GM18517 (cell line): Measurements from ENCODE around the gene HHAT.

Source experiments
- ATAC-seq: cut with Tn5 transposase; IDR thresholded peaks from one replicate; pipeline ENCODE4 v1.9.1; 2021; ENCODE audit warnings: mild to moderate bottlenecking, moderate library complexity; ENCODE audit not compliant: unreplicated experiment

HHAT gene

DNA sequence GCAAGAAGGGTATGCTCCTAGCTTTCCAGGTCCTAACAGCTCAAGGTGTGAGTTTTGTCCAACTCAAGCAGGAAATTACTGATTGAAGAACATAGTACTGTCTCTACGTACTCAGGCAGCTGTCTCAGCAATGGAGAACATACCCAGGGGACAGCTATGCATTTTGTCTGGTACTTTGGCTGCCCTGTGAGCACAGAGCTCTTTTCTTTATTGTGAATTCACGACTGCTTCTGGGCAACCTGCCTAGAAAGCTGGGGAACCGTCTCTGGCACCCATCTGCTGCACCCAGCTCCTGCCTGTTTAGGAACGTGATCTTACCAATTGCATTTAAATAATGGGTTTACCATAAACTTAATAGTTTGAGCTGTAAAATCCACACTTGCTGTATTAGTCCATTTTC lies 258.1 kb downstream of the HHAT start:
- ATAC-seq: no peak

DNA sequence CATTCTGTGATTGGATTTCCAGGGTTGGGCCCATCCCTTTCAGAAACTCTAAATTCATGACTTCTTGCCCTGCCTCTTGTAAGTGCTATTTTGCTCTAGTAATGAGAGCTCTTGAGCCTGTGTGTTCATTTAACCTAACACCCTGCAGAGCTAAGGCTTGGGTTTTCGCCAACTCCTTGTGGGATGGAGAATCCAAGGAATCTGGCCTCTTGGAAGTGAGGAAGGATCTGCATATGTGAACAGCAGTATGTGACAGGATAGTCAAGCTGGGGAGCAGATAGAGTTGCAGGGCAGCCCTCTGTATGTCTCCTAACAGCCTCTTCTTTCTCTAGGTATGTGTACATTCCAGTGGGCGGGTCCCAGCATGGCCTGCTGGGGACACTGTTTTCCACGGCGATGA lies 258.9 kb downstream of the HHAT start:
- ATAC-seq: no peak

DNA sequence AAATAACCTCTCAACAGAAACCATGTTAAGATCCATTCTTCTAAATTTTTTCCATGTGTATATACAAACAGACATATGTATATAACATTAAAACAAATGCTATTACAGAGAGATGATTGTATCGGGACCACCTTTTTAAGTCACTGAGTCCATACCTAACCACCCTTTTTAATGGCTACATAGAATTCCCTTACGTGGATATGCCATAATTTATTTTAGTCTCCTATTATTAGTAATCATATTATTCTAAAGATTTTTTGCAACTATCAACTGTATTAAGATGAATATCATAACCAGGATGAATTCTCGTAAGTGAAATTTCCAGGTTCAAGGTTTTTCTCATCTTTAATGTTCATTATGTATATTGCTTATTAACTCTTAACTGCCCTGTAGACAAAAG lies 259.7 kb downstream of the HHAT start:
- ATAC-seq: no peak

DNA sequence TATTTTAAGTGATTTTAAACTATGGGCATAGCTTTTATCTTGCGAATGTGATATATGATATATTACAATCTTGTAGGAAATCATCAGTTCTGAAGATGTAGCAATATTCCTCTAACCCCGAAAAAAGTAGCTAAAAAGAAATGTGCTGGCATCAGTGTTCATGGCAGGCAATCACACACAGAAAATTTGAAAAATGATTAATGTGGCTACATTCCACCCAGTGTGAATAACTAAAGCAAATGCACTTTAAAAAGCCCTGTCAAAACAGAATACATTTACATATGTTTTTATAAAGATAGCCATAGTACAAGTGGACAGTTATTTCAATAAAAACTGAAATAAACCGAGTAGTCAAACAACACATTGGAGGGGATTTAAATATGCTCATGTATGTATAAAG lies 260.2 kb downstream of the HHAT start:
- no peak for ATAC-seq

DNA sequence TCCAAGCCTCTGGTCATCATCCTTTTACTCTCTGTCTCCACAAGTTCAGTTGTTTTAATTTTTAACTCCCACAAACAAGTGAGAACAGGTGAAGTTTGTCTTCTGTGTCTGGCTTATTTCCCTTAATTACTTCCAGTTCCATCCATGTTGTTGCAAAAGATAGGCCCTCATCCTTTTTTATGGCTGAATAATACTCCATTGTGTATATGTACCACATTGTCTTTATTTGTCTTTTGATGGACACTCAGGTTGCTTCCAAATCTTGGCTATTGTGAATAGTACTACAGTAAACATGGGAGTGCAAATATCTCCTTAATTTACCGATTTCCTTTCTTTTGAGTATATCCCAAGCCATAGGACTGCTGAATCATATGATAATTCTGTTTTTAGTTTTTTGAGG lies 262.5 kb downstream of the HHAT start:
- no peak for ATAC-seq

DNA sequence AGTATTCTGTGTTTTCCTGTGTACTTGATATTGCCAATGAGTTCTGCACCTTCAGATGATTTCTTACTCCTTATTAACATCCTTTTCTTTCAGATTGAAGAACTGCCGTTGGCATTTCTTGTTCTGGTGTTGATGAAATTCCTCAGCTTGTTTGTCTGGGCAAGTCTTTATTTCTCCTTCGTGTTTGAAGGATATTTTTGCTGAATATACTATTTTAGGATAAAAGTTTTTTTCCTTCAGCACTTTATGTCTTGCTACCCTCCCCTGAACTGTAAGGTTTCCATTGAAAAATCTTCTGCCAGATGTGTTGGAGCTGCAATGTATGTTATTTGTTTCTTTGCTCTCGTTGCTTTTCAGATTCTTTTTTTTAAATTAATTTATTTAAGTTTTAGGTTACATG lies 265.9 kb downstream of the HHAT start:
- no peak for ATAC-seq

DNA sequence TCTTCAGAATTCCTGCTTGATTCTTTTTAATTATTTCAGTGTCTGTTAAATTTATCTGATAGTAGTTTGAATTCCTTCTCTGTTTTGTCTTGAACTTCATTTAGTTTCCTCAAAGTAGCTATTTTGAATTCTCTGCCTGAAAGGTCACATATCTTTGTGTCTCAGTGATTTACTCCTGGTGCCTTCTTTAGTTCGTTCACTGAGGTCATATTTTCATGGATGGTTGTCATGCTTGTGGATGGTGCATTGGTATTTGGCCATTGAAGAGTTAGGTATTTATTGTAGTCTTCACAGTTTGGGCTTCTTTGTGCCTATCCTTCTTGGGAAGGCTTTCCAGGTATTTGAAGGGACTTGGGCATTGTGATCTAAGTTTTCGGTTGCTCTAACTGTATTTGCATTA lies 267.9 kb downstream of the HHAT start:
- no peak for ATAC-seq

DNA sequence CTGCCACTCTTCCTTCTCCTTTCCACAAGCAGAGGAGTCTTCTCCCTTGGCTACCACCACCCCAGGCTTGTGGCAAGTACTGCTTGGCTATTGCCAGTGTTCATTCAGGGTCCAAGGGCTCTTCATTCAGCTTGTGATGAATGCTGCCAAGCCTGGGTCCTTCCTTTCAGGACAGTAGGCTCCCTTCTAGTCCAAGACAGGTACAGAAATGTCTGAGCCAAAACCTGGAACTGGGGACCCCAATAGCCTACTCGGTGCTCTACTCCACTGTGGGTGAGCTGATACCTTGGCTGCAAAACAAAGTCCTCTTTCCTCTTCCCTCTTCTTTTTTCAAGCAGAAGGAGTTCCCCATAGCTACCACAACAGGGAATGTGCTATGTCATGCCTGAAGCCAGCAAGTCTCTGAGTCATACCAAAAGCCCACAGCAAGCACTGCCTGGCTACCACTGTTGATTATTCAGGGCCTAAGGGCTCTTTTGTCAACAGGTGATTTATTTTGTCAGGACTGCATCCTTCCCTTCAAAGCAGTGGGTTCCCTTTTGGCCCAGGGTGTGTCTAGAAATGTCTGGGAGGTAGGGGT lies 268.9 kb downstream of the HHAT start:
- peak; percentile 74 for ATAC-seq

DNA sequence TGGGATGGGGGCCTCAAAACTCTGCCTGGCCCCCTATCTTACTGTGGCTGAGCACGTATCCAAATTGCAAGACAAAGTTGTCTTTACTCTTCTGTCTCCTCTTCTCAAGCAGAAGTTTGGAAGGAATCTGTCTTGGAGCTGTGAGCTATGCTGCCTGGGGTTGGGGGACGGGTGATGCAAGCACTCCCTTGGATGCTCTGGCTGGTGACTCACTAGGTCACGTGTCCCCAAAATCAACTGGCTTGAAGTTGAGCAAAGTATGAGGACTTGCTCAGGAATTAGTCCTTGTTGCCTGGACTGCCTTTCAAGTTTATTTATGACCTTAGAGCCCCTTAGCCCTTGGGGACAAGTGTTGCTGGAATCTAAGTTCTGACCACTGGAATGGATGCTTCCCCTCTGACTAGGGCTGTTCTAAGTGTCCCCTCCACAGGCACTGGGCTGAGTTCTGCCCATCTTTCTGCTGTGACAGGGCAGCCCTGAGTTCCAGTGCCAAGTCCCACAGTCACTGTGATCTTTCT lies 269.5 kb downstream of the HHAT start:
- ATAC-seq: peak; percentile 5

DNA sequence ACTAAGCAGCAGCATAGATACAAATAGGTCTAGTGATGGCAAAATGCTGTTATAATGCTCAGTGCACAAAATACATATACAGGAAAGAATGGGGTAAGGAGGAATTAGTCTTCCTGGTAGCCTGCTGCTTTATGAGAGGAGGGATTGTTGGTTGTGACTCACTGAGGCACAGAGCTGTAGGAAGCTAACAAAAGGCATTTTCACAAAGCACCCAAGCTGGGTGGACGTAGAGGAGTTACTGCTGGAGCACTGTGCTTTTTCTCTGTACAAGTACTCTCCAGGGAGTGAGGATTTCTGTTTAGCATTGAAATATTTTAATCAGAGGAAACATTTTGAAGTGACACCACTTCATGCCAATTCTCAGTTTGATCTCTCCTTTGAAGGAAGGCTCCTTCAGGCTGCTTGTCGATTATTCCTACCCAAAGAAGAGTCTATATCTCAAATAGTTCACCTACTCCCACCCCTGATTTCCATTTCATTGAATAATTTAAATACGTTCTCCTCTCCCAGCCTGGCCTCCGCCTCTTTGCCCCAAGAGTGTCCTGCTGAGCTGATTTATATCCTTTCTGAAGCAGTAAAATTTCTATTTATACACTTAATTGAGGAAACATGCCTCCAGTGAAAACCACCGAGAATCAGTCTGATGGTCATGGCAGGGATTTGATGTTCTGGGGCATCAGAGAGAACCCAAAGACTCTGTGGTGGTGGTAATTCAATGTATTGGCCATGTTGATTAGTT lies 271.9 kb downstream of the HHAT start:
- no peak for ATAC-seq

DNA sequence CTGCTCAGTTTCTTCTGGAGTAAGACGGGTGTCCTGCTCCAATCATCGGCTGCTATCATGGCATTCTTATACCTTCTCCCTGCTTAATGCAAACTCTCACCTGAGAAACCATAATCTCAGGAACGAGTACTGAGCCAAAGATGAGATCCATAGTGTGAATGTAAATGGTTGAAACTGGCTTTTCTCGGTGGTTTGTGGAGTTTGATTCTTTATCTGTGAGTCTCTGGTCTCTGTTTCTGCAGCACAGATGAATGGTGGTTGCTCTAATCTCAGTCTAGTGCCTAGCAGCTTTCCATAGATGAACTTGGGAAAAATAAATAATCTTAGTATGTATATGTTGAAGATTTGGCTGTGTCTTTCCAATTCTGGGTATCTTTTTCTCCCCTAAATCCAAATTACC lies 274.4 kb downstream of the HHAT start:
- no peak for ATAC-seq

DNA sequence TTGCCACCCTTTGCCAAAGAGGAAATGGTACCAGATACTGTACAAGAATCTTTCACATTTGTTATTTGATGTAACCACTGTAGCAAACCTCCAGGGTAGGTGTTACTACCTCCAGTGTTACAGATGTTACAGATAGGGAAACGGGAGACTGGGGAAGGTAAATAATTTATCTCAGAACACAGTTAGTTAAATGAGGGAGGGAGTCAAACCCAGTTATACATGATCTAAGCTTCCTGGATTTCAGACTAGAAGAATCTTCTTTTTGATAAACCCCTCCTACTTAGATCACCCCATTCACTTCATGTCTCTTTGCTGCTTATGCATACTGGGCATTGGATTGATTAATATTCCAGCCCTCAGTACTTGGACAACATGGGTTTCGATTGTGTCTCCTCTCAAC lies 276.4 kb downstream of the HHAT start:
- no peak for ATAC-seq

DNA sequence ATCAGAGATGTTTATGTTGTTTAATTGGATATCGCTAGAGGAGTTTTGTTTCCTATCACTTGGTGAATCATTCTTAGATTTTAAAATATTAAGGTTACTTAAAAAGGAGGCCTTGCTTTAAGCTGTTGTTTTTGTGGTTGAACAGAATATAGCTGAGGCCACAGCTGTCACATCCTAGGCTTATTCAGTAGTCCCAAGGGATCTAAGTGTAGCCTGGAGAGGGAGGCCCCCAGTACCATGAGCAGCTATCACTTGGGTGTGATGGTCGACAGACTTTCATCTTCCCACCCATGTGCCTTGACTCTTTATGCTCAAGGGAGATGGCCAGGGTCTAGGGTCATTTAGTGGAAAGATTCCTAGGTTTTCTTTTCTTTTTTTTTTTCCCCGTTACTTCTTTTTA lies 278.7 kb downstream of the HHAT start:
- ATAC-seq: no peak

DNA sequence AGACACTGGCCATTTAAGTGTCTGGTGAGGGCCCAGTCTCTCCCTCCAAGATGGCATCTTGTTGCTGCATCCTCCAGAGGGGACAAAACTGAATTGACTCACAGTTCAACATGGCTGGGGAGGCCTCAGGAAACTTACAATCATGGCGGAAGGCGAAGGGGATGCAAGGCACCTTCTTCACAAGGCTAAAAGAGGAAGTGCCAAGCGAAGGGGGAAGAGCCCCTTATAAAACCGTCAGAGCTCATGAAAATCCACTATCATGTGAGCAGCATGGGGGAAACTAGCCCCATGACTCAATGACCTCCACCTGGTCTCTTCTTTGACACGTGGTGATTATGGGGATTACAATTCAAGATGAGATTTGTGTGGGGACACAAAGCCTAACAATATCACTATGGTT lies 280.1 kb downstream of the HHAT start:
- ATAC-seq: no peak

DNA sequence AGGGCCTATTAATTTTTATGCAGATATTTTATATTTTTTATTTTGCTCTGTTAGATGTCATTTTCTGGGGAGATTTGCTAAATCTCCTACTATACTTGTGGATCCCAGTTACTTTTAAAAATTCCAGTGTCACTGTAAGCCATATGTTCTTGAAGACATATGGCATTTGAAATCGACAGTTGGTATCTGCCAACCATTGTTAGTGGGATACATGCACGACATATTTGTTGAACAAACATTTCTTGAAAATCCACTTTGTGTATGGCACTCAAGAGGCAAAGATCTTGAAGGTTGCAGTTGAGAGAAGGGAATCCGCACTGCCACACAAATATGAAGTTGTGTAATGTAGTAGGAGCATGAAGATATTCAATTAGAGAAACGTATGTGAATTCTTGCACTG lies 287.7 kb downstream of the HHAT start:
- no peak for ATAC-seq

DNA sequence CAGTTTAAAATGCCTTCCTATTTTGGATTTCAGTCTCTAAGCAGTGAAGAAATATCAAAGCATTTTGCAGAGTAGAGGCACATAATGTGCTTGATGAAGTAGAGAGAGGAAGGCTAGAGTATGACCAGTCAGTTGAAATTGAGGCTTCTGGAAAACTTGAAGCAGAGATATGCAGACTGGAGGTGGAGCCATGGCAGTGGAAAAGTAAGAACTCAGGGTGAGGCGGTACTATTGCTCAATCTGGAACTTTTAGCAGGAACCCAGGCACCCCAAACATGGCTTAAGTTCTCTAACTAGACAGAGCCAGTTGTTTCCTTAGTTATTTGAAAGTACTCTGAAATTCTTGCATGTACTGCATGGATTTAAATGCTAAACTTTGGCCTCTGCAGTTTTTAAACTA lies 288.6 kb downstream of the HHAT start:
- ATAC-seq: no peak

DNA sequence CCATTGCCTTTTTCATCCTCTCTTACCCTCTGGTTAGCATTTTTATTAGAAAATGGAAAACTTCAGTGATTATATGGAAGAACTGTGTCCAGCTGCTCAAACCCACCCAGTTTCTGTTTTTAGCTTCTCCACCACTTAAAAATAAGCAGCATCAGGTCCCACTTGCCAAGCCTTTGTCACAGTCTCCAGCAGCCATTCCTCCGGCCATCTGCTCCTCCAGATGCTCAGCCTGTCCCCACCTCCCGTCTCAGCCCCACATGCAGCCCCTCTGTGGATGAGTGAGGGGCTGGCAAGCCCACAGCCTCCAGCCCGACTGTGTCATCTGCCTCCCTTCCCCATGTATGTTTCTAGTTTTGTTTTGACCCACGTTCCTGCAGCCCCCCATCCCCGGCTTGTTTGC lies 289.7 kb downstream of the HHAT start:
- ATAC-seq: no peak

DNA sequence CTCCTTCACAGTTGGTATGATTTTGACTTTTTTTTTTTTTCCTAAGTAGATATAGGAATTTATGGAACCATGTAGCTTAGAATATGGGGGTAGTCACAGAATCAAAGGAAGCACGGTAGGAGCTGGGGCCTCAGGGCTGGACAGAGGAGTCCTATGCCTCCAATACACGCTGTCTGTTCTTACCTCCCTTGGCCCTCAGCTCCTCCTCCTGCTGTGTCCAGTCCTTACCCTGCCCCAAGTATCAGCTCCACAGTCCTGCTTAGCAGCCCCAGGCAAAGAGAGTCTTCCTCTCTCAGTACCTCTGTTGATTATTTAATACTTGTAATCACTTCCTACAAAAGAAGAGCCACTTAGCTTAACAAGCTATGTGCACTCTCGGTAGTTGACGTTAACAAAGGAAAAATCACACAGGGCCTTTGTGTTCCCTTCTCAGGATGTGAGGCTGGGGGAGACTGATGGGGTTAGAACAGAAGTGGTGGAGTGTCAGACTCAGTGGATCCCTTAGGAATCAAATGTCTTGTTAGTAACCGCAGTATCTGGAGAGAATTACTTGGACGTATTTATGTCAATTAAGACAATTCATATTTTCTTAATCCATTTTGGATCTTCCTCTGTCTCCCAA lies 292.3 kb downstream of the HHAT start:
- no peak for ATAC-seq

DNA sequence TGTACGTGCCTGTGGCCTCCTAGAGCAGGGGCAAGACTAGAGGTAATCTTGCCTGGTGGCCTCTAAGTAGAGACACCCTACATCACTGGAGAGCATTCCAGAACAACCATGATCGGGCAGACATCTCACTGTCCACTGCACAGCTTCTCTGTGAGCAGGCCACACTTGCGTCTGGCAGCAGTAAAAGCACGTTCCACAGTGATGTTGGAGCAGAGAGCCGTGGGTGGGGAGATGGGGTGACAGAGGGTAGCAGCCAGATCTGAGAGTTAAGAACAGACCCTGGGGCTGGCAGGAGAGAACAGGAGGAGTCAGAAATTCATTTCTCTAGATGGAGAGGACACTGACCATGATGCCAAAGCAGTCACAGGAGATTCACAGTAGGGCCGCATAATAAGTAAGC lies 293.0 kb downstream of the HHAT start:
- ATAC-seq: no peak

DNA sequence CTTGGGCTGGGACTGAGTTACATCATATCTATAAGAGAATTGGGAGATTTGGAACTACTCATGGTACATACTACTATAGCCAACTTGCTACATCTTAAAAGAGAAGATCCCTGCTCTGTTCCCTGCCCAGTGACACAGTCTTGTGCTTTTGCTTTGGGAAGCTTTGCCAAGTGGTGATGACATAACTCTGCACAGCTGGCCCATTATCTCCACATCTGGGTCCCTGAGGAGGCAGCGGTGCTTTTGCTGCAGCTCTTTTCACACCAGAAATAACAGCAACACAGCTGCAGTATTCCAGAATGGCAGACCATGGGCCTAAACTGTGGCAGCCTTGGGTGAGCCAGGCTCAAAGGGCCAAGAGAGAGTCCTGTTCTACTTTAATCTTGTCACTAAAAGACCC lies 296.0 kb downstream of the HHAT start:
- no peak for ATAC-seq

DNA sequence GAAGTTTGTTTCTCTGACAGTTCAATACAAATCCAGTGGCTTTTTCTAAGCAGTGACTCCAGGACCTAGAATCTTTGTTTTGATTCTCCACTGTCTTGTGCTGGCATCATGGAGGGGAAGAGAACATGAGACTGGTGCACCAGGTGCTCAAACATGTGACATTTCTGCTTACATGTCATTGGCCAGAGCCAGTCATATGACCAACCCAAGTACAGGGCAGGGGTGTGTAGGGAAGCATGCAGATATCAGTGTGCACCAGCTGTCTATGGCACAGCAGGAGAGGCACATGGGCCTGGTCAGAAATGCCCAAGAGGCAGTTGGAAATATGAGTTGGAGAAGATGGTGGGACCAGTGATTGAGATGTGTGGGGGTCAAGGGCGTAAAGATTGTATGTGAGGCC lies 297.0 kb downstream of the HHAT start:
- ATAC-seq: no peak

DNA sequence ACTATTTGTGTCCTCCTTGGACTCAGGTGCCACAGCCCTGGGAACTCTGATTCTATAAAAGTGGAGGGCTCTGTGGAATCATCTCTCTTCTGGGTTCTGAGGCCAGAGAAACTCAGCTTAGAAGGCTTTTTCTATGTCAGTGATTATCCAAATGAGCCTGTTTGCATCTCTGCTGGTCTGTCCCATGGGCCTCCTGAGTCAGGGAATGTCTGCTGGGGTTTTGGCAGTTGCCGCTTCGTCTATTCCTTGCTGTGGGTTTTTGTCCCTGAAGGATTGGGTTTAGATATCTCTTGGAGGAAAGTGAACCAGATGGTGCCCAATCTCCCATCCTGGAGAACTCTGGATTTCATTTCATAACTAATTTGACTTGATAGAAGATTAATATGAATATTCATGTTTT lies 297.6 kb downstream of the HHAT start:
- ATAC-seq: no peak
